ENCODE results near the gene PANX2. TPM values are rescaled to one million over a fixed set of nuclear protein-coding genes. Genes with fewer than 3 reads are reported as not detected.

The PANX2 gene
- total RNA-seq, 1 donor from 2014 or later, result 2.0 TPM

- FAIRE-seq (no peak), DNase-seq (ENCODE audit: low spot score in 2 of 2) (no peak)
These were observed 10.4 kb downstream of the PANX2 start for GRCh38 chr22:50180727-50181521.

DNA sequence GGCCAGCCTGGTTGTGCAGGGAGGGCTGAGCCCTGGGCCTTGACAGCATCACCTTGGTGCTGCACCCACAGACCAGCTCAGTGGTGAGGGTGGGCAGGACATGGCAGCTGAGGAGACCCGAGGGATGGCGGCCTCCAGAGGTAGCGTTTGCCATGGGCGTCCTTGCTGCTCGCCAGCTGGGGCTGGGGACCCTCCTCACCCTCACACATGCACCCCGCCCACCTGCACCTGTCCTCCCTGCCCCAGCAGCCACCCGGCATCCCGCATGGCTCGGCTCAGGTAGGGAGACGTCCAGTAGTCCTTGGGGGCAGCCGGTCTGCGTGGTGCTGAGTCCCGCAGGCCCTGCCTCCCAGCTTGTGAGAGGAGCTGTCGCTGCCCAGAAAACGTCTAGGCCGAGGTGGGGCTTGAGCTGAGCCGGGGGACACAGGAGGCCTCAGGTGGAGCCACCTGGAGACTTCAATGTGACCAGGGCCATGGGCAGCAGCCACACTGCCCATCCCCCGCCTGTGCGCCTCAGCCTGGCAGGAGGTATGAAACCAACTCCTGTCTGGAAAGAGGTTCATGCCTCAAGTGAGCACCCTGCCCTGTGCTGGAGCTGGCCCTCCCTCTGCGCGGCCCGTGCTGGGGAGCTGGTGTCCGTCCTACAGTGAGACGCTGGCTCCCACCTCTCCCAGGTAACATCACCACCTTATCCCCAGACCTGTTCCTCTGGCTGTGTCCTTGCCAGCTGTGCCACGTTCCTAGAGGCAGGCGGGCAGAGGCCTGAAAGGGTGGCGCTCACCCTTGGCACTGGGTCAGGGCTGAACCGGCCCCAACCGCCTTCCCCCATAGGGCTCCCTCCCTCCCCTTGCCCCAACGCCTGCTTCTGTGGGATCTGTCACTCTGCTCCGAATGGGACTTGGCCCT is 11.9 kb downstream of the PANX2 start:
- FAIRE-seq, result no peak
- DNase-seq (ENCODE audit: low spot score in 2 of 2), result peak in 1 of 2 donors; percentile 41

DNA sequence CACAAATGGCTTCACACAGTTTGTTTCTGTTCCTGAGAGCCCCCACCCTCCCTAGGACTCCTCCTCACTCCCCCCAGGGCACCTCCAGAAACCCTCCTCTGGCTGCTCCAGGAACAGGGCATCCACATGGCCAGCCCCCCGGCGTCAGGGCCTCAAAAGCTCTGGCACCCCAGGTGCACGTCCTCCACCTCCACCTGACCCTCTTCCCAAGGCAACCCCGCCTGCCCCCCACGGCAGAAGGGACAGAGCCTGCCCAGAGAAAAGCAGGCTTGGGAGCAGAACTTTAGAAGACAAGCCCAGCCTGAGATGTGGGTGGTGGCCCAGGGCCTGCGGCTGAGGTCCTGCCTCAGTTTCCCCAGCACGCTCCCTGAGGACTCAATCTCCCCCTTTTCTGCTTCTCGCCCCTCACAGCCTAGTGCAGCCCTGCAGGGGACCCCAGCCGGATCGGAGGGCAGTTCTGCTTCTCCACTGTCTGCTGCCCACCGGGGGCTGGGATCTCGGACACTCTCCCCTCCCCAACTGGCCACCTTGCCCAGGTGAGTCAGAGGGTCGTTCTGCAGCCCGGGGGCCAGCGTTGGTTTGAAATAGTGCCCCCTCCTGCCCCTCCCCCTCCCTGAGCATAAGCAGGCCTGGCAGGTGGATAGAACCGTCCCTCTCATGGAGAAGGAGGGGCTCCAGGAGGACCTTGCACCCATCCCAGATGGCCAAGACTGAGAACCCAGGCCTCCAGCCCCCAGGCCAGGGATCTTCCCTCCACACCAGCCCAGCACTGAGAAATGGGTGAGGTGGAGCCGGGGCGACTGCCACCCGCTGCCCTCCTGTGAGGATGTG is 12.8 kb downstream of the PANX2 start:
- no peak for FAIRE-seq
- no peak for DNase-seq (ENCODE audit: low spot score in 2 of 2)

DNA sequence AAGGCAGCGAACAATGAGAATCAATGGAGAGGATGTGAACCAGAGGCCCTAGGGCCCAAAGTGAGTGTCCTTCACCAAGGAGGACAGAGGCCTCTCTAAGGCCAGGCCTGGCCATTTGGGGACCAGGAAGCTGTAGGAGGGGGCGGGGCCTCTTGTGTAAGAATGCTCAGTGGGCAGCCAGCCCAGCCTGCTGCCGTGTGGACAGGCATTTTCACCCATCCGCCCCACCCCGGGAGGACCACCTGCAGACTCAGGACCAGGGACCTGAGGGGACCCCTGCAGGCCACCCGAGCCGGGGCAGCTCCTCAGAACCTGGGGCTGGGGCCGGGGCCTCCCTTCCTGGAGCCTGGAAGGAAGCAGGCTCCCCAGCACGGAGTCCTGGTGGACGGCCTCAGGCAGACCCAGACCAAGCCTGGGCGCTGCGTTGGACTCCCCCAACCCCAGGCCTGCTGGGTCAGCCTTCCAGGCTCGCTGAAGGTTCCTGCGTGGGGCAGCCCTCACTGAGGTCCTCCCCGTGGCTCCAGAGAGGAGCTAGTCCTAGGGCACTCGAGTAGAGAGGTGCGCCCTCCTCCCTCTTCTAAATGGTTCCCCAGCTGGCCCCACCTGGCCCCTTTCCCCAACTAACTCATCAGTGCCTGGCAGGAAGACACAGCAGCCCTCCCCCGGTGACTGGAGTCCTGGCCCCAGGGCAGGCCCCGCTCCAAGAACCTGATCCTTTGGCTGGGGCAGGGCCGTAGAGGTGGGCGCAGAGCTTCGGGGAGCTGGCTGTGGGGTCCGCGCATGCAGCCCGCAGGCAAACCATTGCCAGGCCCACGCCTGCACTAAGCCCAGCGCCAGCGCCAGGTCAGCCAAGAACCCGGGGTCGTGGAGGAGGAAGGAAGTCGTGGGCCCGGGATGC is 13.7 kb downstream of the PANX2 start:
- DNase-seq (ENCODE audit: low spot score in 2 of 2) (no peak), FAIRE-seq (no peak)

DNA sequence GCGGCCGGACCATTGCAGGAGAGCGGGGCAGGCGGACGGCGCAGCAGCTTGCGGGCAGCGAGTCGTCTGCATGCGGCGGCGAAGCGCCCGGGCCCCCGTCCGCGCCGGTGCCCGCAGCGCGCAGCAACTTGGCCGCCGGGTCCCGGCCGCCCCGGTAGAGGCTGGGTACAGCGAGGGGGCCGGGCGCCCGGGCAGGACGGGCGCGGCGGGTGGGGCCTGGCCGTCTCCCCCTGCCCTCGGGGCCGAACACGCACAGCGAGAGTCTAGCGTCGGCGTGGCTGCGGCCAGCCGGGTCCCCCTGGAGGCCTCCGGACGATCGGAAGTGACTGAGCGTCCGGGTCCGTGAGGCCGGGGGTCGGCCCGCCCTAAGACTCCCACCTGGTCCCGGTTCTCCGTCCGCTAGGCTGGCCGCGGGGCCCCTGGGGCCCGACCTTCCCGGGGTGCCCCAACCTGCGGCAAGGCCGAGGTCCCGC is 14.4 kb downstream of the PANX2 start:
- DNase-seq (ENCODE audit: low spot score in 2 of 2) (no peak), FAIRE-seq (no peak)

DNA sequence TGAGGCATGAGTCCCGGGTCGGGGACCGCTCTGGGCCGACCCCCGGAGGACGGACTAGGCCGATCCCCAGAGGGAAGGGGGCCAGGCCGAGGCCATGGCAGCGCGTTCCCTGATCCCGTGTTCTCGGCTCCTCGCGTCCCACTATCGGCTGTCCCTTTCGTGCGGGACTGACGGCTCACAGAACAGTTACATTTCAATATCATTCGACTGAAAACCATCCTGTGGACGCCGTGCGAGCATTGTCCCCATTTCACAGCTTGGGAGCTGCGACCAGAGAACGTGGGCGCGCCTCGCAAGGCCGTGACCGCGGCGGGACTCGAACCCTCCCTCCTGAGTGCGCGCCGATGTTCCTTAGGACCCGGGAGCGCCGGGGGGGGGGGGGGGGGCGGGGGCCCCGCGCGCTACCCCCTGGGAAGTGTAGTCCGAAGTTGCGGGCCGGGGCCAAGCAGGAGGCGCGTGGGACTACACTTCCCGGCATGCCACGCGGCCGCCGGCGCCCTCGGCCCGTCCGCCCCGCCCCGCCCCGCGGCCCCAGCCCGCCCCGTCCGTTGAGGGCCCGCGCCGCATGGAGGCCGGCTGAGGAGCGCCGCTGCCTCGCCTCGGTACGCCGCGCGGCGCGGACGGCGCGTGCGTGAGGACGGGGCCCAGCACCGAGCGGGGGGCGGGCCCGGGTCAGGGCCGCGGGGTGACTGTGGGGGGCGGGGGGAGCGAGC is 15.0 kb downstream of the PANX2 start, which contains the start of gene TRABD:
TSS of gene TRABD (plus strand) at position 539 of the 713 bp plus-strand sequence. CDS start 7,148 bp downstream, outside the sequence.
- DNase-seq (ENCODE audit: low spot score in 2 of 2), result peak; percentile 99 to 100
- FAIRE-seq, result no peak

DNA sequence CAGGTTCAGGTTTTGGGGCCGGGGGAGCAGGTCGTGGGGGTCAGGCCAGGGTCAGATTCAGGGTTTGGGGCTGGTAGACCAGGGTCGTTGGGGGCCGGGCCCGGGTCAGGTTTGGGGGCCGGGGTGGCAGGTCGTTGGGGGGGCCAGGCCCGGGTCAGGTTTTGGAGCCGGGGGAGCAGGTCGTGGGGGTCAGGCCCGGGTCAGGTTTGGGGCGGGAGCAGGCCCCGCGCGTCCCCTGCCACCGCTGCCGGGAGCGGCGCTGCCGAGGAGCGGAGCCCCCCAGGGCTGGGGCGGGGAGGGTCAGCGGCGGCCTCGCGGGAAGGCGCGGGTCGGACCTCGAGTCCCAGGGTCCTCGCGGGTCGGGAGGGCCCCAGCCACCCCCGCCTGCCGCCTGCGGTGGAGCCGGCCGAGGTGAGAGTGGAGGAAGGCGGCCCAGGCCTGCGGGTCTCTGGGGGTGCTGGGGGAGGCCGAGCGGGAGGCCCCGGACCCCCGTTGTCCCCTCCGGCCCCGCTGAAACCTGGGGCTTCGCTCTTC is 15.7 kb downstream of the PANX2 start:
- DNase-seq (ENCODE audit: low spot score in 2 of 2), result no peak
- FAIRE-seq, result no peak

DNA sequence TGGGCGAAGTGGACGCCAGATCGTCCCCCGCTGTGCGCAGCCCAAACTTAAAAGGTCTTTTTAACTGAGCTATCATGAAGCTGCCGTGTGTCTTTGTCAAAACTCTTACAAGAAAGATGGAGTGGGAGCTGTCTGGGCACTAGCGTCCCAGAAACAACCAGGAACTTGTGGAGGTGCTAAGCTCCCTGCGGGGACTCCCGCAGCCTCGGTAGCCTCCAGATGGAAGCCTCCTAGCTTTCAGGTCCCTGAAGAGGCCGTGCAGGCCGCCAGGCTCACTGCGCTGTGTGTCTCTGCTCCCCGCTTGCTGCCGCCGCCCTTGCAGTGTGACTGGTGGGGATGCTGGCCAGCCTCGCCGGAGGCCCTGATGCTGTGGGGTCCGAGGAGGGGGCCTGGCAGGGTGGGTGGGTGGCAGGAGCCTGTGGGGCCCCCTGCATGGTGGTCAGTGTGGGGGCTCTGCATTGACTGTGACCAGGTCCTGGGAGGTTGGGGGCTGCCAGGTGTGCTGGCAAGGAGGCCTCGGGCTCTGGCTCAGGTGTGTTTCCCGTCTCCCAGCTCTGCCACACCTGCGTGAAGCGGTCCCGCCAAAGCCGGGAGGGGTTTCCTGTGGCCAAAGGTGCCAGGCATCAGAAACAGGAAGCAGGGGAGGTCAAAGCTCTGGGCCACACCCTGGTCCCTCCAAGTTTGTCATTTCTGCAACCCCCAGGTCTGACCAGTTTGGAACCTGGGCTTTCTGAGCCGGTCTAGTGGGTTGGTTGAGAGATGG is 16.4 kb downstream of the PANX2 start:
- FAIRE-seq (no peak), DNase-seq (ENCODE audit: low spot score in 2 of 2) (no peak)

- FAIRE-seq, result no peak
- no peak for DNase-seq (ENCODE audit: low spot score in 2 of 2)
These were observed 17.8 kb downstream of the PANX2 start for GRCh38 chr22:50188356-50188755.

DNA sequence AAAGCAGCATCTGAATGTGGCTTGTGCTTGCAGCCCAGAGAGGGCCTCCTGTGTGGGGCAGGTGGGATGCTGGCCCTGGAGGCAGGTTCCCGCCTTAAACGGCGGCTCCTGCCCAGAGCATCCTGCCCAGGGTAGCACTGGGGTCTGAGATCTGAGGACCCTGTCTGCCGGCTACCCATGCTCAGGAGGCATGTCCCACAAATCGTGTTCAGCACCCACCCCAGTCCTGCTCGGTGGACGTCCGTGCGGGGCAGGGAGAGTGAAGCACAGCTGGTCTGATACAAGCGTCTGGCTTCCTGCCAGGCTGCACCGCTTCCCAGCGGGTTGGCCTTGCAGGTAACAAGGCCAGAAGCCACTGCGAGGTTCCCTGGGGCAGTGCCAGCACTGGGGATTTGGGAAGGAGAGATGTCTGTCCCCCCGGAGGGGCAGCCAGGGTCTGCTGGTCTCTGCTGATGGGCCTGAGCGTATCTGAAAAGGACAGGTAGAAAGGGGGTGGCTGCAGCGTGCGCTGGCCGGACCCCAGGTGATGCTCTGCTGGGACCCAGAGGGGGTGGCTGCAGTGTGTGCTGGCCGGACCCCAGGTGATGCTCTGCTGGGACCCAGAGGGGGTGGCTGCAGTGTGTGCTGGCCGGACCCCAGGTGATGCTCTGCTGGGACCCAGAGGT is 18.8 kb downstream of the PANX2 start:
- no peak for FAIRE-seq

GRCh38 chr22:50189849-50190181 is 19.3 kb downstream of the PANX2 start:
- FAIRE-seq (no peak), DNase-seq (ENCODE audit: low spot score in 2 of 2) (no peak)

More for the DNA sequence above, 18.8 kb downstream of the PANX2 start:
- no peak for DNase-seq (ENCODE audit: low spot score in 2 of 2)

DNA sequence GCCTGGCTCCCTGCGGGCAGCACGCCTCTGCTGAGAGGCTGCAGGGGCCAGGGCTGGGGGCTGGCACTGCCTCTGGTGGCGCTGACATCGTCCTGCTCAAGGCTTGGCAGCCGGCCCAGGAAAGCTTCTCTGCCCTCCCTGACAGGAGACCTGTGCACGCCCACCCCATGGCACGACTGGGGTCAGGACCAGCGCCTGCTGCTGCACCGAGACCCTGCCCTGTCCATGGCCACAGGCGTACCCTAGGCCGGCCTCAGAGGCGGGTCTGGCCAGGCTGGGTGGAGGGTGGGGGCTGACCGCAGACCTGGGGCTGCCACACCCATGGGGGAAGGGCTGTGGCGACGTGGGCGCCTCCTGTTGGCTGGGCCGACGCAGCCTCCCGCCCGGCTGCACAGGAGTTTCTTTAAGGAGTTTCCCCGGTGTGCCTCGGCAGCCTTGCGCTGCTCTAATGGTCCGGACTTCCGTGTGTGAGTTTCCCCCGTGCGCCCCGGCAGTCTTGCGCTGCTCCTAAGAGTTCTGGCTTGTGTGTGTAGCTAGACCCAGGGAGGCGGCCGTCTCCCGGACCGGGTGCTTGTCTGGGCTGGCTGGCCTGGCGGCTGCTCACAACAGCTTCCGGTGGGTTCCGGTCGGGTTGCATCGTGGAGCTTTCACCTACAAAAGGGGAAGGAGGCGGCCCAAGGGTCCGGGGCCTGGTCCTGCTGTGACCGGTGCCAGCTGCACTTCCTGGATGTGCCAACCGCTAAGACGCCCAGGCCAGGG is 19.8 kb downstream of the PANX2 start:
- DNase-seq (ENCODE audit: low spot score in 2 of 2) (no peak), FAIRE-seq (no peak)

DNA sequence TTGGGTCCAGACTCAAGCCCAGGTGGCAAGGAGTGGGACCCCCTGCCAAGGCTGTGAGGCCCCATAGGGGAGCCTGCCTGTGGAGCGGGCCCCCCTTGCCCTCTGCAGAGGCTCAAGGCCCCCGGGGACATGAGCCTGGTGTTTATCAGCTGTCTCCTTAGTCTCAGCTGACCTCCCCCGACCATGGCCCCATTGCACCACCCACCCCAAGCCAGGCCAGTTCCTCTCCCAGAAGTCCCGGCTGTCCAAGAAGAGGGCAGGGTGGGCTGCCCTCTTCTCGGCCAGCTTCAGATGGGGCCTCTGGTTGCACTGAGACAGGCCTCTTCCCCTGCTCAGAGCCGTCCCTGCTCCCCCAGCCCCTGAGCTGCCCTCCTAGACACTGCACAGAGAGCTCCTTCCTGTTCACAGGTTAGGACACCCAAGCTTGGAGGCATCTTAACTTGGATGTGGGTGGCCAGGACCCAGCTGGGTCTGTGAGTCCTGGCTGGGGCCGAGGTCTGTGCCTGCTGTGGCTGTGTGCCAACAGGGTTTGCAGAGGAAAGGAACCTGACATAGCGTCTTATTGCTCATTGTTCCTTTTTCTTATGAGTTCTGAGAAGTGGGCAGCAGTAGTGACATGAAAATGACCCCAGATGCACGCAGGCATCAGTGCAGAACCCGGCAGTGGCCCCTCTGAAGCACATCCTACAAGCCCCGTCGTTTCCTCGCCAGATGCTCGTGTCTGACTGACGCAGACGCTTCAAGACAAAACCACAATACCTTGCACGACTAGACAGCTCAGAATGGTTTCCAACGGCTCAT is 20.6 kb downstream of the PANX2 start:
- DNase-seq (ENCODE audit: low spot score in 2 of 2), result no peak
- no peak for FAIRE-seq

DNA sequence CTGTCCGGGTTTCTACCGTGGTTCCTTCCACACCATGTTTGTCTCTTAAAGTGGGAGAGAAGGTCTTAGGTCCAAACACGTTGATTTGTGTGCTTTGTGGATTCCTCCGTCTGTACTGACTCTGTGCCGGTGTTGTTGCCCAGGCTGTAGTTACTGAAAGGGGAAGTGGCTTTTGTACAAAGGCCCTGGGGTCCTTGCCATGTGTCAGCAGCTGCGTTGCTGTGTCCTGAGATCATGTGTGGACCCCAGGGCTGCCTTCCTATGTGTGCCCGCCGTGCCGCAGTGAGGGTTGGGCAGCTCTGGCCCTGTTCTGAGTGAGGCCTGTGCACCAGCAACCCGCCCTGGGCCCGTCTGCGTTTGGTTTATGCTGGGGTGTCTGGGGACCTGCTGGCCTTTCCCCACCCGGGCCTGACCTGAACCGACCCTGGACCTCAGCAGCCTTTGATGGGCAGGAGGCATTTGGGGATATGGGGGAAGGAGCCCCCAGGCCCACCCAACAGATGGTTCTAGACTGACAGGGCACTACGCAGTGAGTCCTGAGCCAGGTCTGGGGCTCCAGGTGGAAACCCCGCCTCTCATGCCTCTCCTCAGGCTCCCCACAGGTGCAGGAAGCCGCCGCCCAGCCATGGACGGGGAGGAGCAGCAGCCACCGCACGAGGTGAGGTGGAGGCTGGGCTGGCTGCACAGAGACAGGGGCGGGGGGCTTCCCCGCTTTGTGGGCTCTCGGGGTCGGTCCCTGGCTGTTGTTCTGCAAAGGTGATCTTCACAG is 22.1 kb downstream of the PANX2 start:
- no peak for DNase-seq (ENCODE audit: low spot score in 2 of 2)
- FAIRE-seq, result no peak

- DNase-seq (ENCODE audit: low spot score in 2 of 2) (no peak), FAIRE-seq (no peak)
These were observed 23.1 kb downstream of the PANX2 start for GRCh38 chr22:50193621-50194020.
